ENCODE data around the gene MTCL1. TPM values are rescaled to one million over a fixed set of nuclear protein-coding genes. Genes with fewer than 3 reads are reported as not detected.
"Not testable (repeated sequence)": the region's sequence is repeated elsewhere in the genome, so short reads cannot be mapped to it uniquely, and the experiment has no call there.

MTCL1 gene
- total and polyA plus RNA-seq, 4 donors, result 1.3 to 12.4 (median 3.7) TPM

DNA sequence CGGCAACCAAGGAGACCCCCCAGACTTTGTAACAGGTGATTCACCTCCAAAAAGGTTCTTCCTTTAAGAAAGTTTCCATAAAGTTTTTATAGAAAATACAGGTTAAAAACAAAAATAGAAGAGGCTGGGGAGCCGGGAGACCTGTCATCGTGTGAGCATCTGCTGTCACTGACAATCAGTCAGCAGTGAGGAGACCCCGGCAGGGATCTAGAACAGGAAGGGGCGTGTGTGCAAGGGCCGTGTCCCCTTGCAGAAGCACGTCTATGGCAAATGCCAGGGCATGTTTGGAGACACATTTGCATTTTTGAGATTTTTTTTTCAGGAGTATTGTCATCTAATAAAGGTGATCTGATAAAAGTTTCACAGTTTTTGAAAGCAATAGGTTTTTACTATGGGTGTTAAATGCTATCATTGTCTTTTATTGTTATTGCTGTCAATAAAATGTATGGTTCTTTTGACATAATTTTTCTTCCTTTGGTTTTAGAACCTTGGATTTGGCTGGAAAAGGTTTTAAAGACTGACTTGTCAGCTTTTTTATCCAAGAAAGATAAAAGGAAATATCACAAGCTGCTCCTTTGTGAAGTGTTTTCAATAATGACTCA is 52.1 kb downstream of the MTCL1 start:
- H3K4me1 ChIP-seq (ENCODE audit: control insufficient read depth in 5 of 5, insufficient read depth in 5 of 5, low read length in 5 of 5), result no peaks in the 10 kb centered on the region
- H3K27ac ChIP-seq (ENCODE audit: low read depth in 1 of 2, low read length in 1 of 2), result no peak overlapping the region
- ATAC-seq (ENCODE audit: insufficient read depth, low FRiP score), result no peak
- peaks cover 0 to 2% (median 0%) of the 10 kb centered on the region in 4 donors for H3K9me3 ChIP-seq (ENCODE audit: control insufficient read depth in 4 of 4, insufficient read depth in 3 of 4, low read length in 3 of 4)
- WGBS, 2 donors, result 68 to 73% methylated on average over 7 of the region's 7 CpGs
- no peak overlapping the region for H3K9ac ChIP-seq (ENCODE audit: insufficient read depth in 1 of 2, low read length in 2 of 2)
- no peak for DNase-seq
- no peaks in the 10 kb centered on the region for H3K36me3 ChIP-seq (ENCODE audit: control insufficient read depth in 4 of 4, insufficient read depth in 4 of 4, low read length in 4 of 4)
- H3K27me3 ChIP-seq (ENCODE audit: control insufficient read depth in 3 of 3, insufficient read depth in 3 of 3, low read length in 2 of 3), result no peaks in the 10 kb centered on the region
- TF ChIP-seq, protein P1, sequence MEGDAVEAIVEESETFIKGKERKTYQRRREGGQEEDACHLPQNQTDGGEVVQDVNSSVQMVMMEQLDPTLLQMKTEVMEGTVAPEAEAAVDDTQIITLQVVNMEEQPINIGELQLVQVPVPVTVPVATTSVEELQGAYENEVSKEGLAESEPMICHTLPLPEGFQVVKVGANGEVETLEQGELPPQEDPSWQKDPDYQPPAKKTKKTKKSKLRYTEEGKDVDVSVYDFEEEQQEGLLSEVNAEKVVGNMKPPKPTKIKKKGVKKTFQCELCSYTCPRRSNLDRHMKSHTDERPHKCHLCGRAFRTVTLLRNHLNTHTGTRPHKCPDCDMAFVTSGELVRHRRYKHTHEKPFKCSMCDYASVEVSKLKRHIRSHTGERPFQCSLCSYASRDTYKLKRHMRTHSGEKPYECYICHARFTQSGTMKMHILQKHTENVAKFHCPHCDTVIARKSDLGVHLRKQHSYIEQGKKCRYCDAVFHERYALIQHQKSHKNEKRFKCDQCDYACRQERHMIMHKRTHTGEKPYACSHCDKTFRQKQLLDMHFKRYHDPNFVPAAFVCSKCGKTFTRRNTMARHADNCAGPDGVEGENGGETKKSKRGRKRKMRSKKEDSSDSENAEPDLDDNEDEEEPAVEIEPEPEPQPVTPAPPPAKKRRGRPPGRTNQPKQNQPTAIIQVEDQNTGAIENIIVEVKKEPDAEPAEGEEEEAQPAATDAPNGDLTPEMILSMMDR (IDR thresholded peaks at IDR 0.05; ENCODE audit: control extremely low read depth, extremely low read depth), result no peak
- H3K4me3 ChIP-seq, result no peak overlapping the region

DNA sequence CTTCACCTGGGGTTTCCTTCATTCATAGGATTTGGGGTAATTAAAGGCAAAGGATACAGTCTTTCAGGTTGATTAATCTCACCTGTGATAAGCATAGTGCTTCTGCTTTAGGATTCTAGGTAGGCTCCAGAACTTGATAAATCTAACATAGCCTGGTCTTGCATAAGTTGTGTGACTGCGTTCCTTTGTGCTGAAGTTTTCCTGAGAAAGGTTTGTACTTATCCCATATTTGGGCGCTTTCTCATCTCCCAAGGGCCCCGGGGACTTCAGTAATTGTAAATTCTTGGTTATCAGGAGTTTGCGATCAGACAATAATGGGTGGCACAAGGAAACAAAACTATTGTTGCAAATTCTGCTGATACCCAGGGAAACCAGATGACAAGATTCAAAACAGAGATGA is 53.1 kb downstream of the MTCL1 start:
- no peak overlapping the region for H3K9ac ChIP-seq (ENCODE audit: insufficient read depth in 1 of 2, low read length in 2 of 2)
- H3K36me3 ChIP-seq (ENCODE audit: control insufficient read depth in 4 of 4, insufficient read depth in 4 of 4, low read length in 4 of 4), result no peaks in the 10 kb centered on the region
- H3K27me3 ChIP-seq (ENCODE audit: control insufficient read depth in 3 of 3, insufficient read depth in 3 of 3, low read length in 2 of 3), result no peaks in the 10 kb centered on the region
- H3K9me3 ChIP-seq (ENCODE audit: control insufficient read depth in 4 of 4, insufficient read depth in 3 of 4, low read length in 3 of 4), result peaks cover 0 to 2% (median 0%) of the 10 kb centered on the region in 4 donors
- DNase-seq (no peak), ATAC-seq (ENCODE audit: insufficient read depth, low FRiP score) (no peak)
- no peak overlapping the region for H3K4me3 ChIP-seq
- H3K27ac ChIP-seq (ENCODE audit: low read depth in 1 of 2, low read length in 1 of 2), result no peak overlapping the region
- 94 to 95% methylated on average over 4 of the region's 4 CpGs for WGBS, 2 donors
- H3K4me1 ChIP-seq (ENCODE audit: control insufficient read depth in 5 of 5, insufficient read depth in 5 of 5, low read length in 5 of 5), result no peaks in the 10 kb centered on the region
- TF ChIP-seq, protein P1 (IDR thresholded peaks at IDR 0.05; ENCODE audit: control extremely low read depth, extremely low read depth), result no peak

DNA sequence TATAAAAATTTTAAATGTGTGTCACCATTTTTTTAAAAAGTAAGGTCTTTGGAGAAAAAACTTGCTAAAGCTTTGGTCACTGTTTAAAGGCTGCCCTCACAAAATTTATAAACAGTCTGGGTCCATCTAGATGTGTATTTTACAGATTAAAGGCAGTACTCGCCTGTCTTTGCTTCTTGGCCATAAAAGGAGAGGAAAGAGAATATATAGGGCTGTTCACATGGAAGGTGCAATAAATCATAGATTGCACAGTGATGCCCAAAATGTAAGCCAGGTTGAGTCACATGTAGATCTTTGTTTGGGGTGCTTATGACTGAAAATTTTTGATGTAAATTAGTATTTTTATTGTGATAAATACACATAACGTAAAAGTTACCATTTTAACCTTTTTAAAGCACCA is 55.6 kb downstream of the MTCL1 start:
- H3K4me3 ChIP-seq, result no peak overlapping the region
- H3K27me3 ChIP-seq (ENCODE audit: control insufficient read depth in 3 of 3, insufficient read depth in 3 of 3, low read length in 2 of 3), result no peaks in the 10 kb centered on the region
- H3K27ac ChIP-seq (ENCODE audit: low read depth in 1 of 2, low read length in 1 of 2), result no peak overlapping the region
- TF ChIP-seq, protein P1 (IDR thresholded peaks at IDR 0.05; ENCODE audit: control extremely low read depth, extremely low read depth), result no peak
- ATAC-seq (ENCODE audit: insufficient read depth, low FRiP score), result no peak
- no peak overlapping the region for H3K9ac ChIP-seq (ENCODE audit: insufficient read depth in 1 of 2, low read length in 2 of 2)
- H3K36me3 ChIP-seq (ENCODE audit: control insufficient read depth in 4 of 4, insufficient read depth in 4 of 4, low read length in 4 of 4), result no peaks in the 10 kb centered on the region
- WGBS, 2 donors, result 90 to 95% methylated on average over 2 of the region's 2 CpGs
- peaks cover 0 to 3% (median 0%) of the 10 kb centered on the region in 4 donors for H3K9me3 ChIP-seq (ENCODE audit: control insufficient read depth in 4 of 4, insufficient read depth in 3 of 4, low read length in 3 of 4)
- H3K4me1 ChIP-seq (ENCODE audit: control insufficient read depth in 5 of 5, insufficient read depth in 5 of 5, low read length in 5 of 5), result peaks cover 0 to 6% (median 0%) of the 10 kb centered on the region in 5 donors
- no peak for DNase-seq

DNA sequence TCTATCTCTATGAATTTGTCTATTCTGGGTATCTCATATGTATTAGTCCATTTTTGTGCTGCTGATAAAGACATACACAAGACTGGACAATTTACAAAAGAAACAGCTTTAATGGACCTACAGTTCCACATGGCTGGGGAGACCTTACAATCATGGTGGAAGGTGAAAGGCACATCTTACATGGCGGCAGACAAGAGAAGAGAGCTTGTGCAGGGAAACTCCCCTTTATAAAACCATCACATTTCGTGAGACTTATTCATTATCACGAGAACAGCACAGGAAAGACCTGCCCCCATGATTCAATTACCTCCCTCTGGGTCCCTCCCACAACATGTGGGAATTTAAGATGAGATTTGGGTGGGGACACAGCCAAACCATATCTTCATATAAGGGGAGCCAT is 56.2 kb downstream of the MTCL1 start:
- not testable (repeated sequence) for H3K9me3 ChIP-seq (ENCODE audit: control insufficient read depth in 4 of 4, insufficient read depth in 3 of 4, low read length in 3 of 4); H3K4me1 ChIP-seq (ENCODE audit: control insufficient read depth in 5 of 5, insufficient read depth in 5 of 5, low read length in 5 of 5); H3K27ac ChIP-seq (ENCODE audit: low read depth in 1 of 2, low read length in 1 of 2); H3K36me3 ChIP-seq (ENCODE audit: control insufficient read depth in 4 of 4, insufficient read depth in 4 of 4, low read length in 4 of 4); H3K27me3 ChIP-seq (ENCODE audit: control insufficient read depth in 3 of 3, insufficient read depth in 3 of 3, low read length in 2 of 3); H3K4me3 ChIP-seq; ATAC-seq (ENCODE audit: insufficient read depth, low FRiP score); H3K9ac ChIP-seq (ENCODE audit: insufficient read depth in 1 of 2, low read length in 2 of 2); DNase-seq
- WGBS, 2 donors, result 94 to 96% methylated on average over 3 of the region's 3 CpGs

All from lung (tissue), 12 donors.